AG04449 (cell line): ENCODE data around the gene LRRC15.

Experiments
- CTCF ChIA-PET: fragments of 350-600 bp; formaldehyde crosslinking; extraction: SDS; loops from one replicate; lab custom pipeline; 2021; ENCODE audit warnings: antibody characterized with exemption; lab: Yijun Ruan, JAX
- POLR2A ChIA-PET: fragments of 400-600, 350-600 bp; formaldehyde crosslinking; extraction: SDS; loops from one replicate; lab custom pipeline; 2020; ENCODE audit warnings: antibody characterized with exemption, inconsistent platforms; lab: Yijun Ruan, JAX
- DNase-seq: peaks from one replicate; pipeline ENCODE4 v3.0.0-alpha.2; 2010; ENCODE audit warnings: low read depth, low spot score
- H3K4me3 ChIP-seq: 2 replicates; pipeline ENCODE4 v1.5.1; 2011; ENCODE audit warnings: low read depth, mild to moderate bottlenecking, control low read depth, low read length
- TF ChIP-seq, protein P1 (sequence below): IDR thresholded peaks from one replicate; pipeline ENCODE4 v1.5.1; 2011; ENCODE audit warnings: mild to moderate bottlenecking, moderate library complexity, low read length, control low read depth, inconsistent platforms; ENCODE audit not compliant: insufficient read depth; ENCODE audit errors: missing control alignments

The LRRC15 gene

GRCh38 chr3:194384156-194384555 is 14.6 kb upstream of the LRRC15 start:
- TF ChIP-seq, protein P1, sequence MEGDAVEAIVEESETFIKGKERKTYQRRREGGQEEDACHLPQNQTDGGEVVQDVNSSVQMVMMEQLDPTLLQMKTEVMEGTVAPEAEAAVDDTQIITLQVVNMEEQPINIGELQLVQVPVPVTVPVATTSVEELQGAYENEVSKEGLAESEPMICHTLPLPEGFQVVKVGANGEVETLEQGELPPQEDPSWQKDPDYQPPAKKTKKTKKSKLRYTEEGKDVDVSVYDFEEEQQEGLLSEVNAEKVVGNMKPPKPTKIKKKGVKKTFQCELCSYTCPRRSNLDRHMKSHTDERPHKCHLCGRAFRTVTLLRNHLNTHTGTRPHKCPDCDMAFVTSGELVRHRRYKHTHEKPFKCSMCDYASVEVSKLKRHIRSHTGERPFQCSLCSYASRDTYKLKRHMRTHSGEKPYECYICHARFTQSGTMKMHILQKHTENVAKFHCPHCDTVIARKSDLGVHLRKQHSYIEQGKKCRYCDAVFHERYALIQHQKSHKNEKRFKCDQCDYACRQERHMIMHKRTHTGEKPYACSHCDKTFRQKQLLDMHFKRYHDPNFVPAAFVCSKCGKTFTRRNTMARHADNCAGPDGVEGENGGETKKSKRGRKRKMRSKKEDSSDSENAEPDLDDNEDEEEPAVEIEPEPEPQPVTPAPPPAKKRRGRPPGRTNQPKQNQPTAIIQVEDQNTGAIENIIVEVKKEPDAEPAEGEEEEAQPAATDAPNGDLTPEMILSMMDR, result no peak
- ChIA-PET CTCF (interaction anchor here (0.6 to 2.0 kb wide), 3 partner anchors 13 to 41 kb away, joined by 4 to 7 read pairs (median 5); no protein-coding TSS in a partner anchor), POLR2A (no interaction called here)

GRCh38 chr3:194383276-194383940 is 13.9 kb upstream of the LRRC15 start:
- TF ChIP-seq, protein P1, result no peak
- ChIA-PET POLR2A (no interaction called here), CTCF (interaction anchor here (0.8 to 2.0 kb wide), 3 partner anchors 14 to 40 kb away, joined by 3 to 11 read pairs (median 5); no protein-coding TSS in a partner anchor)
- no peak overlapping the region for H3K4me3 ChIP-seq
- no peak for DNase-seq

More at GRCh38 chr3:194384156-194384555, 14.6 kb upstream of the LRRC15 start:
- no peak for DNase-seq
- no peak overlapping the region for H3K4me3 ChIP-seq

- CTCF ChIA-PET, result interaction anchor here (0.8 to 2.0 kb wide), 2 partner anchors 20 to 39 kb away, joined by 3 to 11 read pairs; no protein-coding TSS in a partner anchor
- TF ChIP-seq, protein P1, result no peak
- DNase-seq, result no peak
- H3K4me3 ChIP-seq, result no peak overlapping the region
- POLR2A ChIA-PET, result no interaction called here
Observed at GRCh38 chr3:194382892-194383223, 13.3 kb upstream of the LRRC15 start.

GRCh38 chr3:194382196-194382891 is 12.8 kb upstream of the LRRC15 start:
- TF ChIP-seq, protein P1, result no peak
- ChIA-PET CTCF (interaction anchor here (0.8 to 2.0 kb wide), 3 partner anchors 16 to 38 kb away, joined by 3 to 11 read pairs (median 3); no protein-coding TSS in a partner anchor), POLR2A (no interaction called here)
- no peak for DNase-seq
- no peak overlapping the region for H3K4me3 ChIP-seq

DNA sequence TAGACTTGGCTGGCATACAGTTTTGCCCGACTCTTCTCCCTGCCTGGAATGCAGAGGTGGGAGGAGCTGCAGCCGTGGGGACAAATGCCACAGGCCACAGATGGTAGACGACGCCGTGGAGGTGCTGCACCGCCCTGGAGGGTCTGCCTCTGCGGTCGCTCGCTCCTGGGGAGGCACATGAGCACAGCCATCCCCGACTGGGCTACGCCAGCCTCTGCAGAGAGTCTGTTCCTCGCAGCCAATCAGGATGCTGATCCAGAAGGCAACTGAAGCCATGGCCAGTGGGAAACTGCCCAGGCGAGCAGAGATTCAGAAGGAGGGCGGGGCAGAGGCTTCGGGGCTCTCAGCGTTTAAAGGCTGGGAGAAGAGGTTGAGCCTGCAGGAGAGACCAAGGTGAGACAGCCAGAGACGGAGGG is 11.9 kb upstream of the LRRC15 start:
- TF ChIP-seq, protein P1, result no peak
- no peak overlapping the region for H3K4me3 ChIP-seq
- no peak for DNase-seq
- POLR2A ChIA-PET, result no interaction called here
- CTCF ChIA-PET, result interaction anchor here (1.1 kb wide), 1 partner anchor 38 kb away, joined by 4 read pairs; no protein-coding TSS in a partner anchor

DNA sequence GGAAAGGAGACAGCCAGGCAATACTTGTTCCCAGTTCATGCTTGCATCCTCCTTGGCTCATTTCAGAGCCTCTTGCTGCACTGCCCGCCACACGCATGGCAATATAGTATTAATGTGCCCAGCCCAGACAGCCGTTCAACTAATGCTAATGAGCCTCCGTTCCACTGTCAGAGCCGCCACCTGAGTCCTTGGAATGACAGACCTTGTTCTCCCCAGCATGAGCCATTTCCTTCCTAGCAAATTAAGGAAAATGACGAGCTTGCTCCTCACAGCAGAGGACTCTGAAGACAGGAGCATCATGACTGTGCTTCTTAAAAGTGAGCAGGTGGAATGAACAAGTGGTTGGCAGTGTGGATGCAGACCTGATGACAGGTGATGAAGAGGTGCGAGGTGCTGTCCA is 10.8 kb upstream of the LRRC15 start:
- no peak for DNase-seq
- ChIA-PET CTCF (interaction anchor here (1.1 kb wide), 1 partner anchor 37 kb away, joined by 4 read pairs; no protein-coding TSS in a partner anchor), POLR2A (no interaction called here)
- H3K4me3 ChIP-seq, result no peak overlapping the region
- TF ChIP-seq, protein P1, result no peak
